Measurements from ENCODE around the gene IGSF3. TPM values are rescaled to one million over a fixed set of nuclear protein-coding genes. Genes with fewer than 3 reads are reported as not detected.

Gene IGSF3
- total and polyA plus RNA-seq, 7 donors, result 0.34 to 1.2 (median 0.49) TPM

- no peak for TF ChIP-seq CTCF (IDR thresholded peaks at IDR 0.05)
- intact Hi-C loops (cut with DNase I), result no loop called here
- H3K4me3 ChIP-seq, result no peak overlapping the region
- no peaks in the 10 kb centered on the region for H3K4me1 ChIP-seq
- peaks cover 0 to 6% (median 0%) of the 10 kb centered on the region in 3 donors for H3K27me3 ChIP-seq (ENCODE audit: insufficient read depth in 3 of 3, low read length in 2 of 3)
- H3K9me3 ChIP-seq, result no peaks in the 10 kb centered on the region
- no peak for DNase-seq
- H3K36me3 ChIP-seq (ENCODE audit: insufficient read depth in 1 of 2, low read depth in 1 of 2), result no peaks in the 10 kb centered on the region
- no peak for ATAC-seq
- WGBS, 3 donors, result 51 to 72% (median 54%) methylated on average over 6 of the region's 6 CpGs
- no peak overlapping the region for H3K27ac ChIP-seq
Measured at GRCh38 chr1:116708255-116708900, 40.8 kb upstream of the IGSF3 start.

- no peak overlapping the region for H3K27ac ChIP-seq
- H3K4me3 ChIP-seq, result no peak overlapping the region
- no peak for TF ChIP-seq CTCF (IDR thresholded peaks at IDR 0.05)
- DNase-seq (no peak), ATAC-seq (no peak)
- H3K36me3 ChIP-seq (ENCODE audit: insufficient read depth in 1 of 2, low read depth in 1 of 2), result no peaks in the 10 kb centered on the region
- intact Hi-C loops (cut with DNase I), result no loop called here
- no peaks in the 10 kb centered on the region for H3K4me1 ChIP-seq
- H3K27me3 ChIP-seq (ENCODE audit: insufficient read depth in 3 of 3, low read length in 2 of 3), result peaks cover 0 to 6% (median 0%) of the 10 kb centered on the region in 3 donors
- H3K9me3 ChIP-seq, result no peaks in the 10 kb centered on the region
Measured at GRCh38 chr1:116706841-116707240, 39.3 kb upstream of the IGSF3 start.

GRCh38 chr1:116706123-116706522, 38.6 kb upstream of the IGSF3 start:
- no peaks in the 10 kb centered on the region for H3K4me1 ChIP-seq
- no peaks in the 10 kb centered on the region for H3K9me3 ChIP-seq
- no peaks in the 10 kb centered on the region for H3K36me3 ChIP-seq (ENCODE audit: insufficient read depth in 1 of 2, low read depth in 1 of 2)
- no peak for TF ChIP-seq CTCF (IDR thresholded peaks at IDR 0.05)
- ATAC-seq (no peak), DNase-seq (no peak)
- WGBS, 3 donors, result 82 to 90% (median 86%) methylated on average over 2 of the region's 2 CpGs
- H3K4me3 ChIP-seq, result no peak overlapping the region
- H3K27ac ChIP-seq, result no peak overlapping the region
- intact Hi-C loops (cut with DNase I), result no loop called here
- peaks cover 0 to 6% (median 0%) of the 10 kb centered on the region in 3 donors for H3K27me3 ChIP-seq (ENCODE audit: insufficient read depth in 3 of 3, low read length in 2 of 3)

GRCh38 chr1:116704278-116704677, 36.7 kb upstream of the IGSF3 start:
- Histone ChIP-seq H3K4me3 (no peak overlapping the region), H3K27ac (no peak overlapping the region), H3K4me1 (no peaks in the 10 kb centered on the region), H3K9me3 (no peaks in the 10 kb centered on the region), H3K36me3 (ENCODE audit: insufficient read depth in 1 of 2, low read depth in 1 of 2) (no peaks in the 10 kb centered on the region), H3K27me3 (ENCODE audit: insufficient read depth in 3 of 3, low read length in 2 of 3) (peaks cover 0 to 6% (median 0%) of the 10 kb centered on the region in 3 donors)
- no peak for DNase-seq
- ATAC-seq, result no peak
- 56 to 60% (median 60%) methylated on average over 3 of the region's 3 CpGs for WGBS, 3 donors
- intact Hi-C loops (cut with DNase I), result no loop called here
- no peak for TF ChIP-seq CTCF (IDR thresholded peaks at IDR 0.05)

- H3K36me3 ChIP-seq (ENCODE audit: insufficient read depth in 1 of 2, low read depth in 1 of 2), result no peaks in the 10 kb centered on the region
- ATAC-seq (no peak), DNase-seq (no peak)
- H3K27me3 ChIP-seq (ENCODE audit: insufficient read depth in 3 of 3, low read length in 2 of 3), result no peaks in the 10 kb centered on the region
- TF ChIP-seq CTCF (IDR thresholded peaks at IDR 0.05), result no peak
- H3K27ac ChIP-seq, result no peak overlapping the region
- H3K9me3 ChIP-seq, result no peaks in the 10 kb centered on the region
- H3K4me3 ChIP-seq, result no peak overlapping the region
- H3K4me1 ChIP-seq, result no peaks in the 10 kb centered on the region
- intact Hi-C loops (cut with DNase I), result no loop called here
Measured at GRCh38 chr1:116699605-116700004, 32.1 kb upstream of the IGSF3 start.

All from psoas muscle (tissue), 8 donors.